Measurements from ENCODE around the gene MAL. TPM values are rescaled to one million over a fixed set of nuclear protein-coding genes. Genes with fewer than 3 reads are reported as not detected.

Gene MAL
- total RNA-seq, 1 donor from 2014 or later = 9.6 TPM

- H3K4me3 ChIP-seq (ENCODE audit: low read depth, low read length) = no peak overlapping the region
These were observed 10.1 kb upstream of the MAL start for GRCh38 chr2:95015261-95015912.

GRCh38 chr2:95016616-95017015 is 8.9 kb upstream of the MAL start:
- H3K4me3 ChIP-seq (ENCODE audit: low read depth, low read length) = no peak overlapping the region
- no peaks in the 10 kb centered on the region for H3K36me3 ChIP-seq (ENCODE audit: control insufficient read depth, insufficient read depth, low read length)
- peaks cover 8% of the 10 kb centered on the region for H3K27me3 ChIP-seq (ENCODE audit: control insufficient read depth, insufficient read depth, low read length)
- no peak for TF ChIP-seq CTCF (IDR thresholded peaks at IDR 0.05; ENCODE audit: insufficient read depth, low read length, poor library complexity, severe bottlenecking)
- DNase-seq (ENCODE audit: low read depth) = no peak

More at GRCh38 chr2:95015261-95015912, 10.1 kb upstream of the MAL start:
- H3K36me3 ChIP-seq (ENCODE audit: control insufficient read depth, insufficient read depth, low read length) = no peaks in the 10 kb centered on the region
- no peak for TF ChIP-seq CTCF (IDR thresholded peaks at IDR 0.05; ENCODE audit: insufficient read depth, low read length, poor library complexity, severe bottlenecking)
- peaks cover 5% of the 10 kb centered on the region for H3K27me3 ChIP-seq (ENCODE audit: control insufficient read depth, insufficient read depth, low read length)
- no peak for DNase-seq (ENCODE audit: low read depth)

- DNase-seq (ENCODE audit: low read depth) = no peak
- no peaks in the 10 kb centered on the region for H3K36me3 ChIP-seq (ENCODE audit: control insufficient read depth, insufficient read depth, low read length)
- no peak overlapping the region for H3K4me3 ChIP-seq (ENCODE audit: low read depth, low read length)
- H3K27me3 ChIP-seq (ENCODE audit: control insufficient read depth, insufficient read depth, low read length) = peaks cover 8% of the 10 kb centered on the region
- TF ChIP-seq CTCF (IDR thresholded peaks at IDR 0.05; ENCODE audit: insufficient read depth, low read length, poor library complexity, severe bottlenecking) = no peak
These were observed 8.4 kb upstream of the MAL start for GRCh38 chr2:95017071-95017501.

GRCh38 chr2:95017836-95018235 is 7.7 kb upstream of the MAL start:
- Histone ChIP-seq H3K4me3 (ENCODE audit: low read depth, low read length) (no peak overlapping the region), H3K27me3 (ENCODE audit: control insufficient read depth, insufficient read depth, low read length) (peaks cover 8% of the 10 kb centered on the region), H3K36me3 (ENCODE audit: control insufficient read depth, insufficient read depth, low read length) (no peaks in the 10 kb centered on the region)
- no peak for TF ChIP-seq CTCF (IDR thresholded peaks at IDR 0.05; ENCODE audit: insufficient read depth, low read length, poor library complexity, severe bottlenecking)
- no peak for DNase-seq (ENCODE audit: low read depth)

GRCh38 chr2:95018301-95018700 is 7.2 kb upstream of the MAL start:
- H3K27me3 ChIP-seq (ENCODE audit: control insufficient read depth, insufficient read depth, low read length) = peaks cover 8% of the 10 kb centered on the region
- no peak for DNase-seq (ENCODE audit: low read depth)

More at GRCh38 chr2:95018301-95018700, 7.2 kb upstream of the MAL start:
- no peaks in the 10 kb centered on the region for H3K36me3 ChIP-seq (ENCODE audit: control insufficient read depth, insufficient read depth, low read length)
- no peak for TF ChIP-seq CTCF (IDR thresholded peaks at IDR 0.05; ENCODE audit: insufficient read depth, low read length, poor library complexity, severe bottlenecking)
- H3K4me3 ChIP-seq (ENCODE audit: low read depth, low read length) = no peak overlapping the region

Data from kidney epithelial cell (primary cell).